ENCODE measurements around the gene GATB. TPM values are rescaled to one million over a fixed set of nuclear protein-coding genes. Genes with fewer than 3 reads are reported as not detected.

The GATB gene
- polyA plus RNA-seq, 1 donor (not counting 4 experiments of a cell fraction or from before 2014, with no cell fraction given), result 31.0 TPM

DNA sequence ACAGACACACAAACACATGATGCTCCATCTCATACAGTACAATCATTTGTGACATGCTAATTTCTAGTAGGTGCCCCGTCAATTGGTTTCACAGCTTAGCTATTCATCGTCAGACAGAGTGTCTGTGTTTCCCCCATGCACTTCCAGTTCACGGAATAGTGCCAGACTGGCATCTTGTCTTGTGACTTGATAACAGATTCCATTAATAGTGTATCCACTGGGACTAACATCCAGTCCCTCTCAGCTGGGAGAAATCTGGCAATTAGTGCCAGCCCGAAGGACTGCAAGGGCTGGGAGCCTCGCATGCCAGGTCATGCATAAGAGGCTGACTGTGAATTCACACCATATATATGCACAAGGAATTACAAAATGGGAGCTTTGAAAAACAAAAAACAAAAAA lies 20.2 kb upstream of the GATB start:
- Histone ChIP-seq H2AFZ (ENCODE audit: control insufficient read depth, low read length) (no peak overlapping the region), H3K27me3 (ENCODE audit: control insufficient read depth, extremely low read depth, insufficient read depth, low read length) (no peaks in the 10 kb centered on the region), H3K36me3 (ENCODE audit: control insufficient read depth in 2 of 2, extremely low read depth in 1 of 2, insufficient read depth in 2 of 2, low read length in 2 of 2) (no peaks in the 10 kb centered on the region), H3K9me3 (ENCODE audit: control insufficient read depth, low read depth, low read length) (no peaks in the 10 kb centered on the region), H3K4me1 (ENCODE audit: control insufficient read depth, extremely low read depth, insufficient read depth, low read length) (no peaks in the 10 kb centered on the region), H3K4me3 (ENCODE audit: control insufficient read depth in 2 of 3, extremely low read depth in 1 of 3, insufficient read depth in 2 of 3, low read depth in 1 of 3, low read length in 3 of 3) (no peak overlapping the region), H3K27ac (ENCODE audit: control insufficient read depth, insufficient read depth, low read length) (no peak overlapping the region), H3K79me2 (ENCODE audit: control insufficient read depth, insufficient read depth, low read length) (no peaks in the 10 kb centered on the region), H4K20me1 (ENCODE audit: control insufficient read depth, extremely low read depth, insufficient read depth, low read length) (no peaks in the 10 kb centered on the region), H3K9ac (ENCODE audit: control insufficient read depth, extremely low read depth, insufficient read depth, low read length) (no peak overlapping the region), H3K4me2 (ENCODE audit: control insufficient read depth, extremely low read depth, insufficient read depth, low read depth, low read length) (no peak overlapping the region), H3K9me1 (ENCODE audit: control insufficient read depth, extremely low read depth, insufficient read depth, low read length) (no peaks in the 10 kb centered on the region)
- FAIRE-seq (peak; percentile 44), DNase-seq (ENCODE audit: low read depth, low spot score) (no peak)
- no peak for TF ChIP-seq EZH2 (IDR thresholded peaks at IDR 0.05; ENCODE audit: low read length)
- TF ChIP-seq, protein P1, sequence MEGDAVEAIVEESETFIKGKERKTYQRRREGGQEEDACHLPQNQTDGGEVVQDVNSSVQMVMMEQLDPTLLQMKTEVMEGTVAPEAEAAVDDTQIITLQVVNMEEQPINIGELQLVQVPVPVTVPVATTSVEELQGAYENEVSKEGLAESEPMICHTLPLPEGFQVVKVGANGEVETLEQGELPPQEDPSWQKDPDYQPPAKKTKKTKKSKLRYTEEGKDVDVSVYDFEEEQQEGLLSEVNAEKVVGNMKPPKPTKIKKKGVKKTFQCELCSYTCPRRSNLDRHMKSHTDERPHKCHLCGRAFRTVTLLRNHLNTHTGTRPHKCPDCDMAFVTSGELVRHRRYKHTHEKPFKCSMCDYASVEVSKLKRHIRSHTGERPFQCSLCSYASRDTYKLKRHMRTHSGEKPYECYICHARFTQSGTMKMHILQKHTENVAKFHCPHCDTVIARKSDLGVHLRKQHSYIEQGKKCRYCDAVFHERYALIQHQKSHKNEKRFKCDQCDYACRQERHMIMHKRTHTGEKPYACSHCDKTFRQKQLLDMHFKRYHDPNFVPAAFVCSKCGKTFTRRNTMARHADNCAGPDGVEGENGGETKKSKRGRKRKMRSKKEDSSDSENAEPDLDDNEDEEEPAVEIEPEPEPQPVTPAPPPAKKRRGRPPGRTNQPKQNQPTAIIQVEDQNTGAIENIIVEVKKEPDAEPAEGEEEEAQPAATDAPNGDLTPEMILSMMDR (optimal IDR thresholded peaks at IDR 0.05 in 1 of 3, IDR thresholded peaks at IDR 0.05 in 1 of 3, conservative IDR thresholded peaks at IDR 0.05 in 1 of 3; ENCODE audit: extremely low read depth in 1 of 3, insufficient read depth in 2 of 3, low read length in 3 of 3), result no peak
- dilution Hi-C loops (cut with MboI; ENCODE audit: extremely low pct_ligation_motif_present, low sequenced_read_pairs), result no loop called here

DNA sequence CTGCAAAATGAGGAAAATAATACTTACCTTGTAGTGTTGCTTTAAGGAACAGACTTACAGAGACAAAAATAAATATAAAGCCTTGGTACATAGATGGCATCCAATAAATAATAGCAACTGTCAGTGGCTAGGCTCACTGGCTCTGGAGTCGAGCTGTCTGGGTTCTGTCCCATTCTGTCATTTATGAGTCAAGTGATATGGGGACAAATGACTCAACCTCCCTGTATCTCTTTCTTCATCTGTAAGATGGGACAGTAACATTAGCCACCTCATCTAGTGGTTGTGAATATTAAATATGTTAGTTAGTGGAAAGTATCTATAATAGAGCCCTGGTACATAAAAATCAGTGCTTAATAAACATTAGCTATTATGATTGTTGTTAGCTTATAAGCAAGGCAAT lies 16.7 kb upstream of the GATB start:
- H4K20me1 ChIP-seq (ENCODE audit: control insufficient read depth, extremely low read depth, insufficient read depth, low read length), result no peaks in the 10 kb centered on the region
- H3K27me3 ChIP-seq (ENCODE audit: control insufficient read depth, extremely low read depth, insufficient read depth, low read length), result no peaks in the 10 kb centered on the region
- H3K27ac ChIP-seq (ENCODE audit: control insufficient read depth, insufficient read depth, low read length), result no peak overlapping the region
- TF ChIP-seq EZH2 (IDR thresholded peaks at IDR 0.05; ENCODE audit: low read length), result no peak
- TF ChIP-seq, protein P1 (optimal IDR thresholded peaks at IDR 0.05 in 1 of 3, IDR thresholded peaks at IDR 0.05 in 1 of 3, conservative IDR thresholded peaks at IDR 0.05 in 1 of 3; ENCODE audit: extremely low read depth in 1 of 3, insufficient read depth in 2 of 3, low read length in 3 of 3), result no peak
- FAIRE-seq, result no peak
- no peaks in the 10 kb centered on the region for H3K9me1 ChIP-seq (ENCODE audit: control insufficient read depth, extremely low read depth, insufficient read depth, low read length)
- no peaks in the 10 kb centered on the region for H3K9me3 ChIP-seq (ENCODE audit: control insufficient read depth, low read depth, low read length)
- no peak overlapping the region for H3K4me3 ChIP-seq (ENCODE audit: control insufficient read depth in 2 of 3, extremely low read depth in 1 of 3, insufficient read depth in 2 of 3, low read depth in 1 of 3, low read length in 3 of 3)
- H3K36me3 ChIP-seq (ENCODE audit: control insufficient read depth in 2 of 2, extremely low read depth in 1 of 2, insufficient read depth in 2 of 2, low read length in 2 of 2), result no peaks in the 10 kb centered on the region
- no peak overlapping the region for H3K4me2 ChIP-seq (ENCODE audit: control insufficient read depth, extremely low read depth, insufficient read depth, low read depth, low read length)
- H2AFZ ChIP-seq (ENCODE audit: control insufficient read depth, low read length), result no peak overlapping the region
- no peaks in the 10 kb centered on the region for H3K4me1 ChIP-seq (ENCODE audit: control insufficient read depth, extremely low read depth, insufficient read depth, low read length)
- H3K79me2 ChIP-seq (ENCODE audit: control insufficient read depth, insufficient read depth, low read length), result no peaks in the 10 kb centered on the region
- DNase-seq (ENCODE audit: low read depth, low spot score), result no peak
- dilution Hi-C loops (cut with MboI; ENCODE audit: extremely low pct_ligation_motif_present, low sequenced_read_pairs), result no loop called here
- no peak overlapping the region for H3K9ac ChIP-seq (ENCODE audit: control insufficient read depth, extremely low read depth, insufficient read depth, low read length)

Measured in keratinocyte (primary cell).